GM12892 (cell line): ENCODE measurements around the gene GPSM3.

ENCODE experiments used
- POLR2A ChIP-seq: IDR thresholded peaks from 2 replicates; pipeline ENCODE4 v1.6.1; 2011; ENCODE audit warnings: low read depth, low read length, control low read depth
- POLR2AphosphoS5 ChIP-seq: IDR thresholded peaks from 2 replicates; pipeline ENCODE4 v1.6.1; 2011; ENCODE audit warnings: low read depth, low read length, control low read depth
- TAF1 ChIP-seq: IDR thresholded peaks from 2 replicates; pipeline ENCODE4 v1.6.1; 2011; ENCODE audit warnings: low read depth, mild to moderate bottlenecking, control low read depth, low read length, borderline replicate concordance

GRCh38 chr6:32146287-32146686, 46.2 kb downstream of the GPSM3 start:
- TF ChIP-seq POLR2A, result no peak
- no peak for TF ChIP-seq POLR2AphosphoS5
- no peak for TF ChIP-seq TAF1
